AG09319 (cell line): ENCODE data around the gene THPO.

Experiments
- DNase-seq: peaks from one replicate; pipeline ENCODE4 v3.0.0-alpha.2; 2010; ENCODE audit warnings: low read depth; ENCODE audit errors: extremely low read depth
- TF ChIP-seq, protein P1 (sequence below): IDR thresholded peaks from 2 replicates; pipeline ENCODE4 v1.5.1; 2011; ENCODE audit warnings: low read depth, mild to moderate bottlenecking, inconsistent platforms, low read length, moderate library complexity

THPO gene

DNA sequence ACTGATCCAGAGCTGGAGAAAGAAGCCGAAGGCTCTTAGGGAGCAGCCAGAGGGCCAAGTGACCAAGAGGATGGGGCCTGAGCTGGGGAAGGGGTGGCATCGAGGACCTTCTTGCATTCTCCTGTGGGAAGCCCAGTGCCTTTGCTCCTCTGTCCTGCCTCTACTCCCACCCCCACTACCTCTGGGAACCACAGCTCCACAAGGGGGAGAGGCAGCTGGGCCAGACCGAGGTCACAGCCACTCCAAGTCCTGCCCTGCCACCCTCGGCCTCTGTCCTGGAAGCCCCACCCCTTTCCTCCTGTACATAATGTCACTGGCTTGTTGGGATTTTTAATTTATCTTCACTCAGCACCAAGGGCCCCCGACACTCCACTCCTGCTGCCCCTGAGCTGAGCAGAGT, 11.4 kb upstream of the THPO start:
- TF ChIP-seq, protein P1, sequence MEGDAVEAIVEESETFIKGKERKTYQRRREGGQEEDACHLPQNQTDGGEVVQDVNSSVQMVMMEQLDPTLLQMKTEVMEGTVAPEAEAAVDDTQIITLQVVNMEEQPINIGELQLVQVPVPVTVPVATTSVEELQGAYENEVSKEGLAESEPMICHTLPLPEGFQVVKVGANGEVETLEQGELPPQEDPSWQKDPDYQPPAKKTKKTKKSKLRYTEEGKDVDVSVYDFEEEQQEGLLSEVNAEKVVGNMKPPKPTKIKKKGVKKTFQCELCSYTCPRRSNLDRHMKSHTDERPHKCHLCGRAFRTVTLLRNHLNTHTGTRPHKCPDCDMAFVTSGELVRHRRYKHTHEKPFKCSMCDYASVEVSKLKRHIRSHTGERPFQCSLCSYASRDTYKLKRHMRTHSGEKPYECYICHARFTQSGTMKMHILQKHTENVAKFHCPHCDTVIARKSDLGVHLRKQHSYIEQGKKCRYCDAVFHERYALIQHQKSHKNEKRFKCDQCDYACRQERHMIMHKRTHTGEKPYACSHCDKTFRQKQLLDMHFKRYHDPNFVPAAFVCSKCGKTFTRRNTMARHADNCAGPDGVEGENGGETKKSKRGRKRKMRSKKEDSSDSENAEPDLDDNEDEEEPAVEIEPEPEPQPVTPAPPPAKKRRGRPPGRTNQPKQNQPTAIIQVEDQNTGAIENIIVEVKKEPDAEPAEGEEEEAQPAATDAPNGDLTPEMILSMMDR: no peak
- DNase-seq: no peak

DNA sequence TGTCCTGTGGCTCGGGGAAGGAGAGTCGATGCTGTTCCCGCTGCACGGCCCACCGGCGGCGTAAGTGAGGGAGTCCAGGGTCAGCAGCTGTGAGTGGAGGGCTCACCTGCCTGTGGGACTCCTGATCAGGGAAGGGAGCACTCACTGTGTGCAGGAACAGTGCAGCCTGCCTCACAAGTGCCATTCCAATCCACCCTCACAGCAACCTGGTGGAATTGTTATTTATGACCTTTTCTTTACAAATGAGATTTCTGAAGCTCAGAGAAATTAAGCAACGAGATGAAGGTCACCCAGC, 10.9 kb upstream of the THPO start:
- TF ChIP-seq, protein P1: no peak
- no peak for DNase-seq

DNA sequence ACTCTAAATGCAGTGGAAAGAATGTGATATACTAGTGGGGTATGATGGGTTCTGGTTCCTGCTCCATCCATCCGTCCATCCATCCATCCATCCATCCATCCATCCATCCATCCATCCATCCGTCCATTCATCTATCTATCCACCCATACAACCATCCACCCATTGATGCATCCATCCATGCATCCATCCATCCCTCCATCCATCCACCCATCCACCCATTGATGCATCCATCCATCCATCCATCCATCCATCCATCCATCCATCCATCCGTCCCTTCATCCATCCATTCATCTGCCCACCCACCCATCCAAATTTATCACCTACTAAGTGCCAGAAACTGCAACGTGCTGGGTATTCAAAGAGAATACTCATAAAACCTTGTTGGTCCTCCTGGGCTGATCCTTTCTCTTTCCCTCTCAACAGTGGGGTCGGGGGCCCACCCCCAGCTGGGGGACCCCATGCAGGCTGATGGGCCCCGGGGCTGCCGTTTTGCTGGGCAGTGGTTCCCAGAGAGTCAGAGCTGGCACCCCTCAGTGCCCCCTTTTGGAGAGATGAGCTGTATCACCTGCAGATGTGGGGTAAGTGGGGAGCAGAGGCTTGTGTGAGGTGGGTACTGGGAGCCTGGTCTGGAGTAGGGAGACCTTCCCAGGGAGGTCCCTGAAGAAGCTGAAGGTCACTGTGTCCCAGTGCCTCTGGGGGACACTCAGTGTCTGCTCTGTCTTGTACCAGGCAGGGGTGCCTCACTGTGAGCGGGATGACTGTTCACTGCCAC, 10.3 kb upstream of the THPO start:
- TF ChIP-seq, protein P1: no peak

DNA sequence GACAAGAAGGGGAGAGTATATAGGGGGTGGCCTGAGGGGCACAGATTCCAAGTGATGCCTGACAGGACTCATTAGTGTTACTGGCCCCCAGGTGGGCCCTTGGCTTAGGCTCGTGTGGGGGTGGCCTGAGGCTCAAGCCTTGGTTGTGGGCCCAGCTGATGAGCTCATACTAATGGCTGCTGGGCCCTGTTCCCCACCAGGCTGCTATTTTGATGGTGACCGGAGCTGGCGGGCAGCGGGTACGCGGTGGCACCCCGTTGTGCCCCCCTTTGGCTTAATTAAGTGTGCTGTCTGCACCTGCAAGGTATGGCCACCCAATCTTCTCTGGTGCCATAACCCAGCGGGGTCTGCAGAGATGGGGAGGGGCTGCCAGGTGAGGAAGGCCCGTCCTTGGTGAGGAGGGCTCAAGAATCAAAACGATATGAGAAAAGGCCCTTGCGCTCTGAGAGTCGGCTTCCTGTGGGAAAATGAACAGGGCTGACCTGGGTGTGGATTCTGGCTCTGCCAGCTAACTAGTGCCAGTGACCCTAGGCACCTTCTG, 9.2 kb upstream of the THPO start:
- DNase-seq: no peak
- TF ChIP-seq, protein P1: no peak

More for the DNA sequence above, 10.3 kb upstream of the THPO start:
- no peak for DNase-seq

DNA sequence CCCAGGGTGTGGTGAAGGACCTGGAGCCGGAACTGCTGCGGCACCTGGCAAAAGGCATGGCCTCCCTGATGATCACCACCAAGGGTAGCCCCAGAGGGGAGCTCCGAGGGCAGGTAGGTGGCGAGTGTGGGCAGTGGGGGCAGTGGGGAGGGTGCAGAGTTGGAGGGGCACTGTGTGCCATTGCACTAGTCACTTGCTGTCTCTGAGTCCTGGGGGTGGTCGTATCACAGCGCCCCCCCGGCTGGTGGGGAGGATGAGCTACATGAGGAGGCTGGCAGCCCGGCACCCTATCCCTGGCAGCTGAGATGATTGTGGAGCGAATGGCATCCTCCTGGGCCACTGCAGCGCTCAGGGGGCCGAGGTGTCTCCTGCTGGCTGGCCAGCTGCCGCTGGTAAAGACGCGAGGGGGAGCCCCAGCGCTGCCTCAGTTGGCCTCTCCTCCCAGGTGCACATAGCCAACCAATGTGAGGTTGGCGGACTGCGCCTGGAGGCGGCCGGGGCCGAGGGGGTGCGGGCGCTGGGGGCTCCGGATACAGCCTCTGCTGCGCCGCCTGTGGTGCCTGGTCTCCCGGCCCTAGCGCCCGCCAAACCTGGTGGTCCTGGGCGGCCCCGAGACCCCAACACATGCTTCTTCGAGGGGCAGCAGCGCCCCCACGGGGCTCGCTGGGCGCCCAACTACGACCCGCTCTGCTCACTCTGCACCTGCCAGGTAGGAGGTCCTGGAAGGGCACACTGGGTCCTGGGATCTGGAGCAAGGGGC, 8.2 kb upstream of the THPO start:
- DNase-seq: no peak
- TF ChIP-seq, protein P1: no peak

DNA sequence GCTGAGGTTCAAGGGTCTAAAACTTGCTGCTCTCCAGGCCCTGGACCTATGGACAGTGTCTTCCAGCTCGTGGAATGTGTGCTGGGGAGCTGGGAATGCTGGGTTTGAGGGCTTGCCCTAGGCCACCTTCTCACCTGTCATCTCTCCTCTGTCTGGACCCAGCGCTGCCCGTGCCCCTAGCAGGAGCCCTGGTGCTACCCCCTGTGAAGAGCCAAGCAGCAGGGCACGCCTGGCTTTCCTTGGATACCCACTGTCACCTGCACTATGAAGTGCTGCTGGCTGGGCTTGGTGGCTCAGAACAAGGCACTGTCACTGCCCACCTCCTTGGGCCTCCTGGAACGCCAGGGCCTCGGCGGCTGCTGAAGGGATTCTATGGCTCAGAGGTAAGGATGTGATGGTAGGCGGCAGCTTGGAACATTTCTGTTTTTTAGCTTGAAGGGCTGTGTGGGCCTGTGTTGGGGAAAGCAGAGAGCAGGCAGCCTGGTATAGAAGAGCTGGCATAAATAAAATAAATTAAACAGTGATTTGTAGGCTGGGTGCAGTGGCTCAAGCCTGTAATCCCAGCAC, 6.9 kb upstream of the THPO start:
- TF ChIP-seq, protein P1: no peak

DNA sequence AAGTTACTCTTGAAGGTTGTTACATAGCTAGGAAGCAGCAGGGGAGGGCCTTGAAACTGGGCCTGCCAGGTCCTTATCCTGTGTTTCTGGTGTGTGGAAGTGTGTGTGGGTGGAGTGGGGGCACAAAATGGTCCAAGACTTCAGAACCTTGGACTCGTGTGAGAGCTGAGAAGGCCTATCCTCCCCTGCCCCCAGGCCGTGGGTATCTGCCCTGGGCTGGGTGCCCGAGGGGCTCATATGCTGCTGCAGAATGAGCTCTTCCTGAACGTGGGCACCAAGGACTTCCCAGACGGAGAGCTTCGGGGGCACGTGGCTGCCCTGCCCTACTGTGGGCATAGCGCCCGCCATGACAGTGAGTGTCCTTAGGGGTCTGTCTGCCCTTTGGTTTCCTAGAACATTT, 6.3 kb upstream of the THPO start:
- DNase-seq: no peak
- TF ChIP-seq, protein P1: no peak

More for the DNA sequence above, 6.9 kb upstream of the THPO start:
- no peak for DNase-seq
